SJSA1 (cell line): ENCODE results near the gene PNLIPRP1. TPM values are rescaled to one million over a fixed set of nuclear protein-coding genes. Genes with fewer than 3 reads are reported as not detected.

Experiments used
- DNase-seq, 2 experiments: peaks; one replicate each; pipeline ENCODE4 v3.0.0-alpha.2; 2015 to 2020; ENCODE audit warnings: low spot score in 2 of 2, low read depth in 1 of 2
- H3K27ac ChIP-seq: fragments of 250-450 bp; sonication (Bioruptor Pico); 2 replicates; pipeline ENCODE4 v1.5.1; 2020; ENCODE audit warnings: mild to moderate bottlenecking, moderate library complexity
- H3K27me3 ChIP-seq: fragments of 250-450 bp; sonication (Bioruptor Pico); replicated peaks from 2 replicates; pipeline ENCODE4 v1.5.1; 2020; ENCODE audit warnings: mild to moderate bottlenecking, moderate library complexity
- H3K36me3 ChIP-seq: fragments of 250-450 bp; sonication (Bioruptor Pico); 2 replicates; pipeline ENCODE4 v1.5.1; 2020; ENCODE audit warnings: mild to moderate bottlenecking
- H3K4me1 ChIP-seq: fragments of 250-450 bp; sonication (Bioruptor Pico); replicated peaks from 2 replicates; pipeline ENCODE4 v1.6.1; 2021; ENCODE audit warnings: mild to moderate bottlenecking
- H3K4me3 ChIP-seq: fragments of 250-450 bp; sonication (Bioruptor Pico); 2 replicates; pipeline ENCODE4 v1.5.1; 2020; ENCODE audit warnings: mild to moderate bottlenecking
- H3K9me3 ChIP-seq: fragments of 250-450 bp; sonication (Bioruptor Pico); replicated peaks from 2 replicates; pipeline ENCODE4 v1.5.1; 2020; ENCODE audit warnings: mild to moderate bottlenecking
- total RNA-seq: library from RNA; depleted of rRNA; stranded (reverse); fragments of >200 nt; shearing (Covaris generic); gene quantifications from 2 replicates; pipeline ENCODE4 v1.2.3, GENCODE V29; 2014

PNLIPRP1 gene
- total RNA-seq, 1 experiment from 2014 or later: not detected

DNA sequence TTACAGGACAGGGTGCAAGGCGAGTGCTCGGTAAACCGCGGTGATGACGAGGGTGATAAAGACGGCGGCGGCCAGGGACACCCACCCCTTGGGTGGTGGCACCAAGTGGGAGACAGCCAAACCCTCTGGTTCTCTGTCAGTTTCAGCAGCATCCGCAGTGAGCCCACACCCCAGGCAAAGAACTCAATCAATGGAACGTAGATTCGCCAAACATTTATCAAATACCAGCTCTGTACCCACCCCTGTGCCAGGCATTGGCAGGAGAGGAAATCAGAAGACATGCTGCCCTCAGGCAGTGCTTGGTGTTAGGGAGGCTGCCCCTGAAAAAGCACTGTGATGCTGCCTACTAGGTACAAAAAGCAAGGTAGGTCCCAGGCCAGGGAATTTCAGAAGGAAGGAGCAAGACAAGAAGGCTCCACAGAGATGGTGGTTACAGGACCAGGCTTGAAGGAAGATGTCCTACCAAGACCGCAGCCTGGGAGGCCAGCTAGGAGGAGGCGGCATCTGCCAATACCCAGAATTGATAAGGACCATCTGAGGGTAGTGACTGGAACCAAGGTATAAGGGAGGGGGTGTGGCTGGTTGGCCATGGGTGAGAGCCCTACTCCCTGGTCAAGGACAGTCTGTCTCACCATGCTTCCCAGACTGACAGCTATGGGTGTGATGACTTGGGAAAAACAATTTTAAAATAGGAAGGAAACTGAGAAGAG is 19.8 kb downstream of the PNLIPRP1 start:
- Histone ChIP-seq H3K27ac (no peak overlapping the region), H3K4me1 (no peaks in the 10 kb centered on the region), H3K4me3 (no peak overlapping the region), H3K36me3 (no peaks in the 10 kb centered on the region), H3K9me3 (no peaks in the 10 kb centered on the region; the same call in 1 of the 2 replicates), H3K27me3 (0 out of 2 replicates have a peak, but pooled peaks cover 2% of the 10 kb centered on the region)
- no peak for DNase-seq

DNA sequence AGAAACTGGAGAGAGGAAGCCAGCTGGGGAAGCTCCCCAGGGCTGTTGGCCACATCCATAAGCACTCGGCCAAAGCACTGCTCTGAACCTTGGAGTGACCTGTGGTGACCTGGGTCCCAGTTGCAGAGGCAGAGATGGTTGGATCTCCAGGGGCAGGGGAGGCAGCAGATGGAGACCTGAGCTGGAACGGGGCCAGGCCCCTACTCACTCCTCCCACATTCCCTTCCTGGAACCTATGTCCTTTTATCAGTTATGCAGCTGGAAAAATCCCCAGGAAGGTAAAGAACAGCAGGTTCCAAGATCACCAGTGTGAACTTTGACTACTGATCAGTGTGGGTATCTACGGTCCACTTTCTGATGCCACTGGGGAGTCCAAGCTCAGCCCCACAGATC is 20.4 kb downstream of the PNLIPRP1 start:
- H3K36me3 ChIP-seq: no peaks in the 10 kb centered on the region
- H3K4me1 ChIP-seq: no peaks in the 10 kb centered on the region
- H3K27me3 ChIP-seq: no peaks in the 10 kb centered on the region
- no peak overlapping the region for H3K4me3 ChIP-seq
- no peaks in the 10 kb centered on the region; the same call in 1 of the 2 replicates for H3K9me3 ChIP-seq
- no peak for DNase-seq
- no peak overlapping the region for H3K27ac ChIP-seq

DNA sequence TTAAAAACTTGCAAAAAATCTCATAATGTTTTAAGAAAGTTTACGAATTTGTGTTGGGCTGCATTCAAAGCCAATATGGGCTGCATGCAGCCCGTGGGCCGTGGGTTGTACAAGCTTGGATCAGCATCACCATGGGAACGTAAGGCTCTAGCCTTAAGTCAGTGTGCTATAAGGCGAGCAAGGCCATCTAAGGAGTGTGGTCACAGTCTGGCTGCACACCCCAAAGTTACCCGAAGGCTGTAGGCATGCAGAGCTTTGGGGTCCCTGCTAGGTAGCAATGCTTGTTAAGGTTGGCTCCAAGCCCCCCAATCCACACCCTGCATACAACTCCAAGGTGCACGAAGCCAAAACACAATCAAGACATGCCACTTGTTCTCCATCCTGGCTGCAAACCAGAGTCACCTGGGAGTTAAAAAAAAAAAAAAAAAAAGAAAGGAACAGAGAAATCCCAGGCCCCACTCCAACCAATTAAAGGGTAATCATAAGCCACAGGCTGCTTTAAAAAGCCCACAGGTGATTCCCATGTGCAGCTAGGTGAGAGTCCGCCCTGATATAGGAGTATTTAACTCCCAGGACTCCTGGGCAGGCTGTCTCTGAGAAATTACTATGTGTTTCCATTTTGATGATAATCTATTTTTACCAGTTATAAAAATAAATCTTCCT is 21.5 kb downstream of the PNLIPRP1 start:
- no peak for DNase-seq
- Histone ChIP-seq H3K9me3 (no peaks in the 10 kb centered on the region; the same call in 1 of the 2 replicates), H3K4me1 (no peaks in the 10 kb centered on the region), H3K4me3 (no peak overlapping the region), H3K27me3 (no peaks in the 10 kb centered on the region), H3K36me3 (no peaks in the 10 kb centered on the region), H3K27ac (no peak overlapping the region)

DNA sequence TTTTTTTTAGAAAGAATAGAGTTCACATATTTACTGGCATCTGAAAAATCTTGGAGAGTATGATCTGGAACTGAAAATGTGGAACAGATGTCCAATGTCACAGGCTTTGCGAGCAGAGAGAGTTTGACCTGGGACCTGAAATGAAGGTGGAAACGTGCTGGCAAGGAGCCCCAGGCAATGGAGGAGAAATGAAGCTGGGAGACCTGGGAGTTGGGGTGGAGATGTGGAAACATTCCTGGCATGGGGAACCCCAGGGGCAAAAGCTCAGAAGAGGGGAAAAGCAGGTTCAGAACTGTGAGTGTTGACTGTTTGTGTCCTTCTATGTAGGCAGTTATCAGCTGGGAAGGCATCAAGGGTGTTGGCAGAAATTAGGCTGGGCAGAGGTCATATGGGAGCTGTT is 22.7 kb downstream of the PNLIPRP1 start:
- H3K4me1 ChIP-seq: no peaks in the 10 kb centered on the region
- no peaks in the 10 kb centered on the region for H3K27me3 ChIP-seq
- no peaks in the 10 kb centered on the region for H3K36me3 ChIP-seq
- no peak for DNase-seq
- H3K9me3 ChIP-seq: no peaks in the 10 kb centered on the region; the same call in 1 of the 2 replicates
- no peak overlapping the region for H3K4me3 ChIP-seq
- H3K27ac ChIP-seq: no peak overlapping the region

DNA sequence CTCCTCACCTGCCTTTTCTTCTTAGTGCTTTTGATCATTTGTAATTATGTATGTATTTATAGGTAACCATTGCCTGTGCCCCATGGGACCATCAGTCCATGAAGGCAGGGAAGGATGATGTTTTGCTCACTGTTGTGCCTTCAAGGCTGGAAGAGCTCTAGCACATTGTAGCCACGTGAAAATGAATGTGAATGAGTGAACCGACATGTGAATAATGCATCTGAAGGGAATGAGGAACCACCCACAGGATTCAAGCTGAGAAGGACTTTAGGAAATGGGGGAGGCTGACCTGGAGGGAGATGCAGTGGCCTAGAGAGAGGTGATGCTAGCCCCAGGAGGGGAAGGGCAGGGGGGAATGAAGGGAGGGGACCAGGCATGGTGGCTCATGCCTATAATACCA is 24.0 kb downstream of the PNLIPRP1 start:
- Histone ChIP-seq H3K36me3 (no peaks in the 10 kb centered on the region), H3K9me3 (no peaks in the 10 kb centered on the region), H3K4me3 (no peak overlapping the region), H3K4me1 (no peaks in the 10 kb centered on the region), H3K27ac (no peak overlapping the region), H3K27me3 (no peaks in the 10 kb centered on the region)
- no peak for DNase-seq

DNA sequence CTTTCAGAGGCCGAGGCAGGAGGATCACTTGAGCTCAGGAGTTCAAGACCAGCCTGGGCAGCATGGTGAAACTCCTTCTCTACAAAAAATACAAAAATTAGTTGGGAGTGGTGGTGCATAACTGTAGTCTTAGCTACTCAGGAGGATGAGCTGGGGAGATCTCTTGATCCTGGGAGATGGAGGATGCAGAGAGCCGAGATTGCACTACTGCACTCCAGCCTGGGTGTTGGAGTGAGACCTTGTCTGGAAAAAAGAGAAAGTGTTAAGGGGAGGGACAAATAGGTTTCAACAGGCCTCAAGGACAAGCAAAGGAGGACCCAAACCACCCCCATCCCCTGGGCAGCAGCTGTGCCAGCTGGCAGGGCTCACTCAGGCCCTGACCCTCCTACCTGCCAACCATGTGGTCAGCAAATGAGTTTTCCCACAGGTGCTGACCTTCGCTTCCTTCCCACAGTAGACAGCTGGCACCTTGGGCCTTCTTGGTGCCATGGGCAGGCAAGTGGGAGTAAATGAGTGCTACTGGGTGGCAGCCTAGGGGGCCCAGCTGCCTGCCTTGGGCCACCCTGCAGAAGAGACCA is 24.5 kb downstream of the PNLIPRP1 start:
- H3K27ac ChIP-seq: no peak overlapping the region
- no peaks in the 10 kb centered on the region for H3K27me3 ChIP-seq
- H3K9me3 ChIP-seq: no peaks in the 10 kb centered on the region
- no peaks in the 10 kb centered on the region for H3K4me1 ChIP-seq
- no peaks in the 10 kb centered on the region for H3K36me3 ChIP-seq
- DNase-seq: no peak
- no peak overlapping the region for H3K4me3 ChIP-seq

DNA sequence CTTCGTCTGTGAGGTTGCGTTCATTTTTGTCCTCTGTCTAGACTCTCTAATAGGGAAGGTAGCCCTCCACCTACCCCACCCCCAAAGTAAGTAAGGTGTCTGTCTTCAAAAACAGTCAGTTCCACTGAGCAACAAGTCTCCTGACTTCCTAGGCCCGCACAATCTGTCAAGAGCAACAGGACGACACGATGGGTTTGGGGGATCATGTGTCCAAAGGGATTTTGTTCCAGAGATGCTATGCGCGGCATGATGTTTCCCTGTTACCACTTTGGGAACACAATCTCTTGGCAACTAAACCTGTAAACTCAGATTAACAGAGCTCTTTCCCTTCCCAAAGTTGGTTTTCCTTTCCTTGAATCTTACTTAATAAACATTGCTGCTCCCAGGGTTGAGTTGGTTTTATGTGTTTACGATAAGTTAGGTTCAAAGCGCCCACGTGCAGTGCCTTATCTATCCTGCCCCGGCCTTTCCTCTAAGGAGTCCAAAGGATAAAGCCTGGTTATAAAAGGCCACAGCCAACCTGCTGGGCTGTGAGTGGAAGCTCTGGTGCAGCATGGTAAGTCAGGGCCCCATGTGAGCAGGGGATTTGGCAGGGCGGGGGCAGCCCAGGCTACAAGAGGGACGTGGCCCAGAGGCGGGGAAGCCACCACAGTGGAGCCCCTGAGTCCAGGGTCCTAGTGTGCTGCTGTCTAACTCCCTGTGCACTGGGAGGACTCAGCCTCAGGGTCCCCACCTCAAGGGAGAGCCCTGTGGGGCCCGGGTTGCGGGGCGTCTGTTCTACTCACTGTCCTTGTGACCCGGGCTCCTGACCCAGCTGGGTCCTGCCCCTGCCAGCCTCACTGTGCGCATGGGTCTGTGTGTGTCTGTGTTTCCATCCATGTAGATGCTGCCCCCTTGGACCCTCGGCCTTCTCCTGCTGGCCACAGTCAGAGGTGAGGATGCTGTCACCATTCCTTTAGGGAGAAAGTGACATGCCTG is 30.0 kb downstream of the PNLIPRP1 start, which contains the start of gene PNLIPRP2:
Gene PNLIPRP2 (plus strand): TSS at position 531 of the 978 bp plus-strand sequence.
- no peaks in the 10 kb centered on the region for H3K4me1 ChIP-seq
- H3K36me3 ChIP-seq: no peaks in the 10 kb centered on the region
- H3K27me3 ChIP-seq: no peaks in the 10 kb centered on the region
- H3K9me3 ChIP-seq: no peaks in the 10 kb centered on the region
- no peak within 1 kb of the TSS for H3K27ac ChIP-seq
- no peak within 1 kb of the TSS for H3K4me3 ChIP-seq
- DNase-seq: peak in 1 of 2 experiments; percentile 38

DNA sequence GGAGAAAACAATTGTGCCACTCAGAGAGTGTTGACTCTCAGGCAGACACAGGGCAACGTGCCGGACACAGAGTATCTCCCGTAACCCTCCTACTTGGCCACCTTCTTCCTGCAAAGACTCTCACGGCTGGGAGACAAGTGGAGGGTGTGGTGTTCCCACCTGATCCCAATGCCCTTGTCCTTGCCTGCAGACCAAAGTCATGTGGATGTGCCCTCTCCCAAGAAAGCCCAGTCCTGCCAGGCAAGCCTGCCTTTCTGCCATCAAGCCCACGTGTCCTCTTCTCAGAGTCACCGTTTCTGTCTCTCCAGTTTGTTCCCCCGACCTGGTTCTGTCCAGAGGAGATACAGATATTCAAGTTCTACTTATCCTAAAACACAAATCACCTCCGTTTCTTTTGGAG is 30.7 kb downstream of the PNLIPRP1 start:
- H3K9me3 ChIP-seq: no peaks in the 10 kb centered on the region
- H3K36me3 ChIP-seq: no peaks in the 10 kb centered on the region
- H3K27me3 ChIP-seq: peaks cover 5% of the 10 kb centered on the region; the same call in 1 of the 2 replicates
- no peak overlapping the region for H3K4me3 ChIP-seq
- peak in 1 of 2 experiments; percentile 18 for DNase-seq
- H3K4me1 ChIP-seq: no peaks in the 10 kb centered on the region
- no peak overlapping the region for H3K27ac ChIP-seq

DNA sequence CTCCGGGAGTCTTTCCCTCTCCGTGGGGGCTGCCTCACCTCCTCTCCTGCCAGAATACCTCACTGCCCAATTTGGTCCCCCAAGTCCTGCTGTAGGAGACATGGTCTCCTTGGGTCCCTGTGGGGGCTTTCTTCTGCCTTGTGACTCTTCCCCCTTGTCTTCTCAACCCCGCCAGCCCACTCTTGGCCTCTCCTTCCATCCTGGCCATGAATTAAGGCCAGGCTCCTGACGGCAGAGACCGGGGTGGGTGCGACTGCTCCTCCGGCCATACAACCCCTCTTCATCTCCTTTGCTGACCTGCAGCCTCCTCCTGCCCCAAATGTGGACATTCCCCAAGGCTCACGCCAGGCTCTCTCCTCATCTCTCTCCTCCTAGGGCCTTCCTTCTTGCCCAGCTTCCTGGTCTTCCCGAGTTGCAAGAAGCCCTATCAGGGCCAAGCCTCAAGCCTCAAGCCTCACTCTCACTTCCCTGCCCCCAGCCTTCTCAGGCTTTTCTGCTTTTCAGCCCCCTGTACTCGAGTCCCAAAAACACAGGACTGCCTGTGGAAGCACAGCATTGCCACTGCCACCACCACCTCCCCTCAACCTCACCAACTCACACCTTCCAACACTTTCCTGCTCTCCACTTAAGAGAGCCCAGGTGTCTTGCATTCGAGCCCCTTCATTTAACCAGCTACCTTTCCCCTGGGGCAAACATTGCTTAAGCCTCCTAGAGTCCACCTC is 31.3 kb downstream of the PNLIPRP1 start:
- no peaks in the 10 kb centered on the region for H3K4me1 ChIP-seq
- peak in 1 of 2 experiments; percentile 33 for DNase-seq
- H3K36me3 ChIP-seq: no peaks in the 10 kb centered on the region
- no peak overlapping the region for H3K27ac ChIP-seq
- H3K4me3 ChIP-seq: no peak overlapping the region
- peaks cover 9% of the 10 kb centered on the region; the same call in 1 of the 2 replicates for H3K27me3 ChIP-seq
- H3K9me3 ChIP-seq: no peaks in the 10 kb centered on the region

DNA sequence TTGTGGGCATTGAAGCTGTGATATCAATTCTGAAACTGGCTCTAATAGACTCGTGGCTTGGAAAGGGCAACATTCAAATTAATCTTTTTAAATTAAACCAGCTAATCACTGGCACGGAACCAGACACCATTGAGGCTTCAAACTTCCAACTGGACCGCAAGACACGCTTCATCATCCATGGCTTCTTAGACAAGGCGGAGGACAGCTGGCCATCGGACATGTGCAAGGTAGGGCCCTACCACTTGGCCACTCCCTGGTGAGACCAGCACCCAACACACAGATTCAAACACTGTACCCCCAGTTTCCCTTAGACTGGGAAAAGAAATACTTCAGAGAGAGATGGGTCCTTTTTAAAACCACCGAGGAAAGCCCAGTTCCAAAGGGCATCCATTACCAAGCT is 35.1 kb downstream of the PNLIPRP1 start:
- no peaks in the 10 kb centered on the region for H3K36me3 ChIP-seq
- no peak for DNase-seq
- H3K27ac ChIP-seq: no peak overlapping the region
- H3K9me3 ChIP-seq: no peaks in the 10 kb centered on the region
- no peak overlapping the region for H3K4me3 ChIP-seq
- H3K27me3 ChIP-seq: peaks cover 16% of the 10 kb centered on the region
- no peaks in the 10 kb centered on the region for H3K4me1 ChIP-seq

DNA sequence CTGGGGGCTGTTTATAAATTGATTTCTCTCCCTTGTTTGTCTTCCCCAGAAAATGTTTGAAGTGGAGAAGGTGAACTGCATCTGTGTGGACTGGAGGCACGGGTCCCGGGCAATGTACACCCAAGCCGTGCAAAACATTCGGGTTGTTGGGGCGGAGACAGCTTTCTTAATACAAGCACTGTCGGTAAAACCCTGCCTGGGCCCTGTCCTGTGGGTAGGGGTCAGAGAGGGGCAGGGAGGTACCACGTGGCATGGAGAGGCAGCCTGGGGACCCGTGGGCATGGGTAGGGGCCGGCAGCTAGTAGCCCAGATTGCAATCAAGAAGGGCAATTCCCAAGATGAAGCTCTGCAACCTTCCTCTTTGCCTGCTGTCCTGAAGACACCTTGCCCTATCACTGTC is 36.1 kb downstream of the PNLIPRP1 start:
- DNase-seq: no peak
- H3K27ac ChIP-seq: no peak overlapping the region

DNA sequence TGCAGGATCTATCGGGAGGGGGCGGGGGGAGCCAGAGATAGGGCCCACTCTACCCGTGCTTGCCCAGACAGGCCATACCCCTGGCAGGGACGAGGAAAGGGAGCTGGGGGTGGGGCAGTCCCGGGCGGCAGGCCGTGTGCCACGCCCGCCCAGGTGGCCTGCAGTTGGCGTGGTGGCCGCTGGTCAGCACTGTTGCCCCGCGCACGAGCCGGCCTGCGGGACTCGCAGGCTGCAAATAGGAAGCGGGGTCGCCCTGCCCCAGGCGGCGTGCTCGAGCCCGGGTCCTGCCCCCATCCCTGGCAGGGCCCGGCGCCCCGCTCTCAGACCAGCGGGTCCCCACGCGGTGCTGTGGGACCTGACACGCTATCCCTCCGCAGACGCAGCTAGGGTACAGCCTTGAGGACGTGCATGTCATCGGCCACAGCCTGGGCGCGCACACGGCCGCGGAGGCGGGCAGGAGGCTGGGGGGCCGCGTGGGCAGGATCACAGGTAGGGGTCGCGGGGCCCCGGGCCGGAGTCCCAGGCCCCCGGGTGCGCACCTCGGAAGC is 36.7 kb downstream of the PNLIPRP1 start:
- Histone ChIP-seq H3K27ac (no peak overlapping the region), H3K27me3 (peaks cover 16% of the 10 kb centered on the region), H3K36me3 (no peaks in the 10 kb centered on the region), H3K4me3 (no peak overlapping the region), H3K9me3 (no peaks in the 10 kb centered on the region), H3K4me1 (no peaks in the 10 kb centered on the region)
- DNase-seq: no peak

More for the DNA sequence above, 36.1 kb downstream of the PNLIPRP1 start:
- peaks cover 16% of the 10 kb centered on the region for H3K27me3 ChIP-seq
- no peak overlapping the region for H3K4me3 ChIP-seq
- no peaks in the 10 kb centered on the region for H3K4me1 ChIP-seq
- H3K9me3 ChIP-seq: no peaks in the 10 kb centered on the region
- H3K36me3 ChIP-seq: no peaks in the 10 kb centered on the region
